ENCODE results near the gene ARSG.
A peak's percentile ranks its signal among the peaks of the same experiment; 100 is the strongest.
"Not testable (repeated sequence)": the region's sequence is repeated elsewhere in the genome, so short reads cannot be mapped to it uniquely, and the experiment has no call there.

The ARSG gene

DNA sequence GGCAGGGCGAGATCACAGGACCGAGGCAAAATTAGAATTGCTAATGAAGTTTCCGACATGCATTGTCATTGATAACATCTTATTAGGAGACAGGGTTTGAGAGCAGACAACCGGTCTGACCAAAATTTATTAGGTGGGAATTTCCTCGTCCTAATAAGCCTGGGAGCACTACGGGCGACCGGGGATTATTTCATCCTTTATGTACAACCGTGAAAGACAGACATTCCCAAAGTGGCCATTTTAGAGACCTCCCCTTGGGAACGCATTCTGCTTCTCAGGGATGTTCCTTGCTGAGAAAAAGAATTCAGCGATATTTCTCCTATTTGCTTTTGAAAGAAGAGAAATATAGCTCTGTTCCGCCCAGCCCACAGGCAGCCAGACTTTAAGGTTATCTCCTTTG is 40.6 kb downstream of the ARSG start:
- not testable (repeated sequence) for DNase-seq (ENCODE audit: low read depth)

DNA sequence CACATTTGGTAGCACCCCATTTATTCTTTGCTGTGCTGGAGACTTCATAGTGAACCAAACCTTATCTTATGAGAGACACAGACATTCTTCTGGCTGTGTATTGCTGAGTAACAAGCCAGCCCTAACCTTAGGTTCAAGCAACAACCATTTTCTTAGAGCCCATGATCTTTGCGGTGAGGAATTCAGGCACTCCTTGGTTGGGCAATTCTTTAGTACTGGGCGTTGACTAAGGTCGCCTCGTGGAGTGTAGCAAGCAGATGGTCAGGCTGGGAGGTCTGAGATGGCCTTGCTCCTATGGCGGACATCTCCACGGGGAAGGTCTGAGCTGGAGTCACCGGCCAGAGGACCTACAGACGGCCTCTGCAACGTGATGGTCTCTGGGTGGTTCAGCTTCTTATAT is 43.1 kb downstream of the ARSG start:
- DNase-seq (ENCODE audit: low read depth): no peak

DNA sequence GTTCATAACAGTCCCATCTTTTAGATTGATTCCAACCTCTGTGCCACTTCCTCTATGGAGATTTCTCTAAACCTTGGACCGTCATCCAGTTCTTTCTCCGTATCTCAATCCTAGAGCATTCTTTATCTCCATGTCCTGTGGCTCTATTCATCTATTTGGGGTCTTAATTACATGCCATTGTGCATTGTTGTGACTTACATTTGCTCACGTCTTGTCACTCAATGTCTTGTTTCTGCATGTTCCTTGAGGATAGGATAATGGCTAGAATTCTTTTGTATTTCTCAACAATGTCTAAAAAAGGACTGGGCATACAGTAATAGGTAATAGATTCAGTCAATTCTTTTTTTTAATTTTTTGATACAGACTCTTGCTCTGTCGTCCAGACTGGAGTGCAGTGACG is 50.2 kb downstream of the ARSG start:
- no peak for DNase-seq (ENCODE audit: low read depth)

DNA sequence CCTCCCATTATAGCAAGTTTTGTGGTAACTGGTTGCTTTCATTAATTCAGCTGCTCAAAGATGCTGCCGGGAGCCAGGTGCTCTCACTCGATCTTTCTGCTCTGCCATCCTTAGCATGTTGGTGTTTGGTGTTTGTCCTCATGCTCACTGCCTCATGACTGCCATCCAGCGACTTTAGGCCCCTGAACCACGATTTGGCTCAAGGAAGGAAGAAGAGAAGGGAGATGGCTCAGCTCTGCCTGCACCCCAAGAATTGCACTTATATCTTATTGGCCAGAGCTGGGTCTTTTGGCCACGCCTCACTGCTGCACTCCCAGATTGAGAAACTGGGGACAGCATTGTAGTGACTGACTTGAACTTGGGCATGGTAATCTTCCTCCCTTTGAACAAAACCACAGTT is 52.7 kb downstream of the ARSG start:
- no peak for DNase-seq (ENCODE audit: low read depth)

DNA sequence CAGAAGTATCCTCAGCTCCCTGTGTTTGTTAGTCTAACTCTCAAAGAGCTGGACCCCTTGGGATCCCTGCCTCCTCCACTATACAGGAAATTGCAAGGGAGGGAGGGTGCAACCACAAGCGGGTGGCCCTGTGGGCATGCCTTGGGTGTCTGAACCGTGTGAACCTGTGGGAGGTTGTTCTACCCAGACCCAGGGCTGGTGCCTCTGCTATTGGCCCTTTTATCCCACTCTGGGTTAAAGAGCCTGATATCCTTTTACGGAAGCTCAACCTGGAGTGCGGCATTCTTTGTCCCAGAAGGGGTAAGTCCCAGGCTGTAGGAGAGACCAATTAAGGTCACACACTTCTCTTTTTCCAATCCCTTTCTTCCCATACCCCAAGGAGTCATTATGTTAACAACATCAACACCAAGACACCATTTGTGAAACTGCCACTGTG is 53.4 kb downstream of the ARSG start:
- no peak for DNase-seq (ENCODE audit: low read depth)

DNA sequence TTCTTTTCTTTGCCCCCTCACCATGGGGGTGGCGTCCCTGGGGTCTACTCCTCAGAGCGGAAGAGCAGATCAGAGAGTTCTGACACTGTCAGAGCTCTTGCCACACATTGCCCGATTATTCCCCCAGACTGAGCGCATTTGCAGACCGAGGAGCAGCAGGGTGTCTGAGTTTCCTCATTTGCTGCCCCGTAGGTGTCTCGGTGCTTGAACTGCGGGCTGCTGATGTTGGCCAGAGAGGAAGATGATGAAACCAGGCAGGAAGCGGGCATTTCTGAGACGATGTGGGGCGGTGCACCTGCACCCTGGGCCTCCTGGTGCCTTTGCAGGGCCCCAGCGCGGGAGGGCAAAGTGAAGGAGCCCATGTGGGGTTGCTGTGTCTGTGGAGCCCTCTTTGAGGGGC is 55.2 kb downstream of the ARSG start:
- DNase-seq (ENCODE audit: low read depth): no peak

DNA sequence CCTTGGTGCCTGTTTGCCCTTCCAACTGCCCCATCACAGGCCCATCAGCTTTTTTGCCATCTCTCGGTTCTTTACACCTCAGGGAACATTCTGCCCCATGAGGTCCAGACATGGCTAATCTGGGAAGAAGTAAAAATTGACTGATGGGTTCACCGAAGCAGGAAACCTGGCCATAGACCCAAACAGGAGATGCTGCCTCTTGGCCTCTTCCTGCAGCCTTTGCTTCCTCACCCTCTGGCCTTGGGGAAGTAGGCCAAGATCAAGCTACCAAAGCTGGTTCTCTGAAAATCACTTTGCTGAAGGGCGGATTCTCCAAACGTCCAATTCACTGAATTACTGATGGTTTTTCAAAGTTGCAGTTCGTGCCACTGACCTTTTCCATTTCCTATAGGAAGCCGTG is 56.1 kb downstream of the ARSG start:
- no peak for DNase-seq (ENCODE audit: low read depth)

DNA sequence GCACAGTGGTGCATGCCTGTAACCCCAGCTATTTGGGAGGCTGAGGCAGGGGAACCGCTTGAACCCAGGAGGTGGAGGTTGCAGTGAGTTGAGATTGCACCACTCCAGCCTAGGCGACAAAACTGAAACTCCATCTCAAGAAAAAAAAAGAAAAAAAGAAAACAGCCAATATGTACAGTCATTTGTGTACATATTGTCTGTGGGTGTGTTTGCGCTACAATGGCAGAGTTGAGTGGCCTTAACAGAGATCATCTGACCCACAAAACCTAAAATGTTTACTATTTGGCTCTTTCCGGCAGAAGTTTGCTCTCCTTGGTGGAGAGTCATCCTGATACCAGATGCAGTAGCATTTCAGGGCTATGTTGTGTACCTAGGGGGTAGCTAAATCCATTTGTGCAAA is 57.9 kb downstream of the ARSG start:
- DNase-seq (ENCODE audit: low read depth): no peak

DNA sequence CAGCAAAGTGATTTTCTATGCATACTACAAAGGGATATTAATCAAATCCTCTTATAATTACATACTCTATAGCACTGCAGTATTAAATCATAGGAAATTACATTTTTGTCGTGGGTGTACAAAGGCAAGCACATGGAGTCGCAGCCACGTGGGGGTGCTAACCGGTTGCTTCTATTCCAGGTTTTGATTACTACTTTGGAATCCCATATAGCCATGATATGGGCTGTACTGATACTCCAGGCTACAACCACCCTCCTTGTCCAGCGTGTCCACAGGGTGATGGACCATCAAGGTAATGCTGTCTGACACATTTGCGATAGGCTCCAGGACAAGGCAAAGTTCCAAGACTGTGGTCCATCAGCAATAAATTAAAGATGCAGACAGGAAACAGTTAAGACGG is 60.1 kb downstream of the ARSG start:
- DNase-seq (ENCODE audit: low read depth): no peak

DNA sequence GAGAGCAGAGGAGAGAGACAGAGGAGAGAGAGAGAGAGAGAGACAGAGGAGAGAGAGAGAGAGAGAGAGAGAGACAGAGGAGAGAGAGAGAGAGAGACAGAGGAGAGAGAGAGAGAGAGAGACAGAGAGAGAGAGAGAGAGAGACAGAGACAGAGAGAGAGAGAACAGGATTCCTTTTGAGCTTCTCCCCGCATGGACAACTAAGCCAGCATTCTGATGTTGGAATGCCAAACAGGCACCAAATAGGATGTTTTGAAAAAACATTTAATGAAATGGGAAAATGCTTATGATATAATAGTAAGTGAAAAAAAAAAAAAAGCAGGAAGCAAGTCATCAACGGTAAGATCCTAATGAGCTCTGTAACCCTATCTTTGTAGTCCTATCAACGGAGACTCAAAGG is 60.7 kb downstream of the ARSG start:
- DNase-seq (ENCODE audit: low read depth): no peak

DNA sequence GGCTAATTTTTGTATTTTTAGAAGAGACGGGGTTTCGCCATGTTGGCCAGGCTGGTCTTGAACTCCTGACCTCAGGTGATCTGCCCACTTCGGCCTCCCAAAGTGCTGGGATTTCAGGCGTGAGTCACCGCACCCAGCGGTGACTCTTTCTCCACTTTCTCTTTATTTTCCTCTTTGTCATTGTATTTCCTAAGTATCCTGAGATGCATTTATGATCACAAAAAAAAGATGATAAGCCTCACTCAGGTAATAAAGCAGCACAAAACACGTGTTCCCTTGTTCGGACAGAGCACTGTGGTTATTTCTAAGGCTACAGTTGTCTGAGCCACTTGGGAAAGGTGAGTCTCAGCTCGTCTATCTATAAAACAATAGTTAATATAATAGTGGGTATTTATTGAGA is 61.4 kb downstream of the ARSG start:
- not testable (repeated sequence) for DNase-seq (ENCODE audit: low read depth)

DNA sequence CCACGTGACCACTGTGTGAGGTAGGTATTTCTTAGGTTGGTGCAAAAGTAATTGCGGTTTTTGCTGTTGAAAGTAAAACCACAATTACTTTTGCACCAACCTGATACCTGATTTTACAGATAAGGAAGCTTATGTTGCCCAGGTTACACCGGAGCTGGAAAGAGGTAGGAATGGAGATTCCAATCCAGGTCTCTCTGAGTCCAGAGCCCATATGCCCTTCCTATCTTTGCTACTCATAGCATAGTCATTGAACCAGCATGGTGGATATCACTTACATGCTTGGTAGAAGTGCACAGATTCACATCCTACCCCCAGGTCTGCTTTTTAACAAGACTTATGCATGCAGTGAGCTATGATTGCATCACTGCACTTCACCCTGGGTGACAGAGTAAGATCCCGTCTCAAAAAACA is 61.8 kb downstream of the ARSG start:
- DNase-seq (ENCODE audit: low read depth): no peak

DNA sequence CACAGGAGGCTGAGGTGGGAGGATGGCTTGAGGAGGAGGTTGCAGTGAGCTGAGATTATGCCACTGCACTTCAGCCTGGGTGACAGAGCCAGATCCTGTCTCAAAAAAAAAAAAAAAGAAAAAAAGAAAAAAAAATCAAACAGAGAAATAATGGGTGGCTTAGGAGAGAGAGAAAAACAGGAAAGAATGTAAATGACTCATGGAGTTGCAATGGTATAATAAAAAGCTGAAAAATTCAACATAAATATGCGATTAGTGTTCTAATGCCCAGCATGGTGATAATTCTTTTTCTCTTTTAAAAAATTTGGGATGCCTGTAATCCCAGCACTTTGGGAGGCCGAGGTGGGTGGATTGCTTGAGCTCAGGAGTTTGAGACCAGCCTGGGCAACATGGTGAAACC is 63.0 kb downstream of the ARSG start:
- peak; percentile 42 for DNase-seq (ENCODE audit: low read depth)

DNA sequence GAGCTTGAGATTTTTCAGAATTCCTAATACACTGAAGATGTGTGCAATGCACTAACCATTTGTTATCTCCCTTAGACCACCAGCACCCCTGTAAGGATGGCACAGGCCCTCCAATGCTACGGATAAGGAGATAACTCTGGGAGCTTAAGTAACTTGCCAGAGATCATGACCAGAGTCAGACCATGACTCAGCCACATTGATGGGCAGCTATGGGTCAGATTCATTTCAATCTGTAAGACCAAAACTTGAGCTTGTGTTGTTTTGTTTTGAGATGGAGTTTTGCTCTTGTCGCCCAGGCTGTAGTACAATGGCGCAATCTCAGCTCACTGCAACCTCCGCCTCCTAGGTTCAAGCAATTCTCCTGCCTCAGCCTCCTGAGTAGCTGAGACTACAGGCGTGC is 63.8 kb downstream of the ARSG start:
- not testable (repeated sequence) for DNase-seq (ENCODE audit: low read depth)

DNA sequence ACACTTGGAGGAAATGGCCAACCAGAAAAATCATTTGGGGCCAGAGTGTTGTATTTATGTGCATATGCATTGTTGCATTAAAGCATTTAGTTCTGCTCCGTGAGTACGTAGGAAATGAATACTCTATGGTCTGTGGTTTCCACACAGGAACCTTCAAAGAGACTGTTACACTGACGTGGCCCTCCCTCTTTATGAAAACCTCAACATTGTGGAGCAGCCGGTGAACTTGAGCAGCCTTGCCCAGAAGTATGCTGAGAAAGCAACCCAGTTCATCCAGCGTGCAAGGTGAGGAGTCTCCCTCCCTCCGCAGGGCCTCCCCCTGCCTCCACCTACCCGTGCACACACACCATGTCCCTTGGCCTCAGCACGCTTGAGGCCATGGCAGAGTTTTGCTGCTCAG is 65.2 kb downstream of the ARSG start:
- no peak for DNase-seq (ENCODE audit: low read depth)

DNA sequence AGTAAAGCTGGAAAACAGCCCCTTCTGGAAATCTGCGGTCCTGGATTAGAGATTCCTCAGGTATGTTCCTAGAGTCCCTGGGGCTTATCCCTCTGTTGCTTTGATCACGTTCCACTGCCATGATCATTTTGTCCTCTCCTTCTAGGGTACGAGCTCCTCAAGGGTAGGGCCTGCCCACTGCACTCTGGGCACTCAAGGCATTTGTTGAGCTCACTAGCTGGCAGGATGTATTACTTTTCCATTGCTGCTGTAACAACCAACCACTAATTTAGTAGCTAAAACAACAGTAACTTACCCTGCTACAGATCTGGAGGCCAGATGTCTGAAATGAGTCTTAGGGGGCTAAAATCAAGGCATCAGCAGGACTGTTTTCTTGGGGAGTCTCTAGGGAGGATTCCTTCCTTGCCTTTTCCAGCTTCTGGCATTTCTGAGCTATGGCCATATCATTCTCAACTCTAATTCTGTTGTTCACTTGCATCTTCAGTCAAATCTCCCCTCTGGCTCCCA is 65.7 kb downstream of the ARSG start:
- no peak for DNase-seq (ENCODE audit: low read depth)

DNA sequence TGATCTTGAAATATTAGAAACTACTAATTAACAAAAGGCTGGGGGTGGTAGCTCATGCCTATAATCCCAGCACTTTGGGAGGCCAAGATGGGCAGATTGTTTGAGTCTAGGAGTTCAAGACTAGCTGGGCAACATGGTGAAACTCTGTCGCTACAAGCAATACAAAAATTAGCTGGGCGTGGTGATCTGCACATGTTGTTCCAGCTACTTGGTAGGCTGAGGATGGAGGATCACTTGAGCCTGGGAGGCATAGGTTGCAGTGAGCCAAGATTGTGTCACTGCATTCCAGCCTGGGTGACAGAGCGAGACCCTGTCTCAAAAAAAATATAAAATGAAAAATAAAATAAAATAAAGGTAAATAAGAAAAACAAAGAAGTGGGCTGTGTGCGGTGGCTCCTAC is 66.6 kb downstream of the ARSG start:
- no peak for DNase-seq (ENCODE audit: low read depth)

DNA sequence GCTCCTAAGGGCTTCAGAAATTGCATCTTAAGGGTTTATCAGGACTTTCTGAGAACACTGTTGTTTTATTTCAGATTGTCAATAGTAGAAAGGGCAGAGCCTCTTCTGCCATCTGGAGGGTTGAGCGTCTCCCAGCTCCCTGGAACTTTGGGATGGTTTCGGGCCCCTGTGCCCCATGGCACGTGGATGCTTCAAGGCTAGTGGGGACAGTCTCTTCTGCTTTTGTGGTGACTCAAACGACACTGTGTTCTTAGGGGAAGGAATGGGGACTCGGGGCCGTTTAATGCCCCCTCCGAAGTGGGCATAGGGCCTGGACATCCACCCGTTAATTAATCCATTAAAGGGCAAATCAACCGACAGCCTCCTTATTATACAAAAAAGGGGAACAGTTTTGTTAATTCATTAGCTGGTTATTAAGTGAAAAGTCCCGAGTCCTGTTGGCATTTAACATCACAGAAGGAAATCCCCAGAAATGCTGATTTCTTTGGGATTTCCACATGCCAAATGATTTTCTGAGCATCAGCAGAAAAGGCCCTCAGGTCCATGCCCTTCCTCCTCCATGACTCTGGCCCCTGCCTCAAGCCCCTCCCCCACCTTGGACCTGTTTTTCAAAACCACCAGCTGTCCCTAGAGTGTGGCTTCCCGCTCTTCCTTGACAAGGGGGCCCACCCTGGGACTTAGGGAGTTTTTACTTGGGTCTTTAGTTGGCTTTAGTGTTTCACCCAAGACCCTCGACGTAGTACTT is 68.7 kb downstream of the ARSG start:
- no peak for DNase-seq (ENCODE audit: low read depth)

DNA sequence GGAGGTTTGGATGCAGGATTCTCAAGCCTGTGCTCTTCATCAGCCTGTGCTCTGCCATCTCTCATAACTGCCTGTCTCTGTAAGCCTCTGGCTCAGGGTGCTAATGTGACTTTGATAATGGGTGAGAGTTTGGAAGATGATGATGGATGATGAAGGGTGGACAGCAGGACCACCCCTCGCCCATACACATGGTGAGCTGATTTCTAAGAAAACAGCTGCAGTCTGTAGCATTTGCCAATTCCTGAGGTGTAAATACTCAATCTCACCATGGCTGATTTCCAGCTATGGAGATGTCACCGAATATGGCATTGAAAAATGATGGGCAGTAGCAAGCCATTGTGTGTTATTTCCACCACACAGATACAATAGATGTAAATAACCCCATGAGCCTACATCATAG is 74.2 kb downstream of the ARSG start:
- no peak for DNase-seq (ENCODE audit: low read depth)

DNA sequence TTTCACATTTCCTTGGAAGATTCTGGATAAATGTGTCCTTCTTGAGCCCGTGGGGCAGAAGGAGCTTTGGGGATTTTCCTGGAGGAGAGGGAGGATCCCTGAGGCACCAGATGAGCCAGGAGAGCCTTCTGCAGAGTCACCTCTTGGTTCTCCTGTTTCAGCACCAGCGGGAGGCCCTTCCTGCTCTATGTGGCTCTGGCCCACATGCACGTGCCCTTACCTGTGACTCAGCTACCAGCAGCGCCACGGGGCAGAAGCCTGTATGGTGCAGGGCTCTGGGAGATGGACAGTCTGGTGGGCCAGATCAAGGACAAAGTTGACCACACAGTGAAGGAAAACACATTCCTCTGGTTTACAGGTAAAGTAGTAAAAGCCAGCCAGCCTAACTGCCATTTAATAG is 77.1 kb downstream of the ARSG start:
- no peak for DNase-seq (ENCODE audit: low read depth)

DNA sequence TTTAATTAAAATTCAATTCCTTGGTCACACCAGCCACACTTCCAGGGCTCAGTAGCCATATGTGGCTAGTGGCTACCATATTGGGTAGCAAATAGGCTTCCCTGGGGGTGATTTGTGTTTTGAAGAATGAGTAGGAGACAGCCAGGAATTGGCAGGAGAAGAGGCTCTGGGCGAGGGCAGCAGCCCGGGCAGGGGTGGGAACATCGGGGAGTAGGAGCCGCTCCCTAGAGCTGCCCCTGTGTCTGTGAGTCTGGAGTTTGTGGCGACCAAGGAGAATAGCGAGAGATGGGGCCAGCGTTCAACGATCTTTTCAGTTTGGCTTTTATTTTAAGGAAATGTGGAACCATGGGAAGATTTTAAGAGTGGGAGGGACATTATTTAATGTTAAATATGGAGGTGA is 84.3 kb downstream of the ARSG start:
- DNase-seq (ENCODE audit: low read depth): no peak

DNA sequence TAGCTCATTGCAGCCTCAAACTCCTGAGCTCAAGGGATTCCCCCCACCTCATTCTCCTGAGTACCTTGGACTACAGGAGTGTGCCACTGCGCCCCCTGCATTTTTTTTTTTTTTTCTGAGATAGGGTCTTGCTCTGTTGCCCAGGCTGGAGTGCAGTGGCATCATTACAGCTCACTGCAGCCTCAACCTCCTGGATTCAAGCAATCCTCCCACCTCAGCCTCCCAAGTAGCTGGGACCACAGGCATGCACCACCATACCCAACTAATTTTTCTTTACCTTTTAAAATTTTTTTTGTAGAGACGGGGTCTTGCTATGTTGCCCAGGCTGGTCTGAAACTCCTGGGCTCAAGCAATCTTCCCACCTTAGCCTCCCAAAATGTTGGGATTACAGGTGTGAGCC is 84.9 kb downstream of the ARSG start:
- not testable (repeated sequence) for DNase-seq (ENCODE audit: low read depth)

DNA sequence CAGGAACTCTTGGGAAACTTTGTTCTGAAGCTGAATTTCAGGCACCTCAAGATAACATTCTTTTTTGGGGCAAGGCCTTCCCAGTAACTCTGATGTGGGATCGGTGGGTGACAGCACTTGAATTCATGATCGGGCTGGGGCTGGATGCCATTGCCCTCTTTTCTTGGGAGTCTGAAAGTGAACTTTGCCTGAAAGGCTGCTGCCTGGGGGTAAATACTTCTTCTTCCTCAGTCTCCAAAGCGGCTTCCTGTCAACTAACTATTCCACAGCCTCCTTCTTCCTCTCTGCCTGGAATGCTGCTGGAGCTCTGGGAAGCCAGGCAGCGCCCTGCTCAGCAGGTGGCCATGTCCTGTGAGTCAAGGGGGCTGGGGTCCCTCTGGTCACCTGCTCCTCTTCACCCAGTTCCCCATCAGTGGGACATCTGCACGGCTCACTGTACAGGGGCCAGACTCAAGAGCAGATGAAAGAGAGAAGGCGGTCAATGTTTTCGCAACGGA is 86.5 kb downstream of the ARSG start:
- DNase-seq (ENCODE audit: low read depth): no peak

Data from GM04504 (cell line).